Transverse colon (tissue), 4 donors: ENCODE measurements around the gene SMYD3.

Source experiments
- EP300 ChIP-seq: sonication (generic); formaldehyde crosslinking; IDR thresholded peaks from one replicate; pipeline ENCODE4 v1.6.1; 2017; ENCODE audit warnings: antibody characterized with exemption, low read depth
- POLR2A ChIP-seq: fragments of 450-650 bp; IDR thresholded peaks from one replicate; pipeline ENCODE4 v1.6.1; 2016; ENCODE audit warnings: antibody characterized with exemption, mild to moderate bottlenecking, moderate library complexity
- POLR2AphosphoS5 ChIP-seq, 3 donors: sonication (generic); formaldehyde crosslinking; IDR thresholded peaks; one replicate each; pipeline ENCODE4 v1.6.1; 2016; ENCODE audit warnings: antibody characterized with exemption in 3 of 3
- TF ChIP-seq, protein P1 (sequence below), 5 experiments: fragments of 200-600 bp in 3 of 5; fragments of 450-650 bp in 2 of 5; sonication (generic) in 3 of 5; IDR thresholded peaks; 1 replicate in 2 of 5; 2 replicates in 3 of 5; pipeline ENCODE4 v1.5.1; 2016 to 2017; ENCODE audit warnings: antibody characterized with exemption in 5 of 5, inconsistent platforms in 3 of 5, mild to moderate bottlenecking in 2 of 5, moderate library complexity in 1 of 5

DNA sequence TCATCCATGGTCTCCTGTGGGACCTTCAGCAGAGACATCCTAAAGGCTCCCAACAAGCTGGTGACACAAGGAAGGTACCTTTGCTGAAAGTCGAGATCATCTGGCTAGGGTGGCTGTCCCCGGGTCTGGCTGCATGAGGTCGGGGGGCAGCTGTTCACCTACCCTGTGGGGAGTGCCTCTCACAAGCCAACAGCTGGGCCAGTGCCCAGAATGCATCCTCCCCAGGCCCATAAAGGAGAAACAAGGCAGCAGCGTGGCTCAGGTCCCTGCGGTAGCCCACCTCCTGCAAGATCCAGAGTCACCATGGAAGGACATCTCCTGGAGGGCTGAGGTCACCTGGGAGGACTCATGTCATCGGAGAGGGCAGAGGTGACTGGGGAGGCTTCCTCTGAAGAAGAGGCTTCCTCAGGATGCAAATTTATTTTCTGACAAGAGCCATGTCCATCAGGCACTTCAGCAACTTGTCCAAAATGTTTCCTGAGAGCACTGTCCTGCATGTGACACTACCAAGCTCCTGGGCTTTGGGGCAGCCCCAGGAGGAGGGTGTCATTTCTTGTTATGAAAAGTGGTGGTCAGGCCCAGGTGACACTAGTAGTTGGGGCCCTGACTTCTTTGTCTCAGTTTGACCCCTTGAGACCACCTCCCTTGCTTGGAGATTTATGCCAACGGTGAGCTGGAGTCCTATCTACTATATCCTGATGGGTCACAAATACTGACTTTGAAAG lies 6.7 kb upstream of the SMYD3 start:
- TF ChIP-seq POLR2A (no peak), POLR2AphosphoS5 (IDR thresholded peaks at IDR 0.05) (no peak), EP300 (no peak)
- TF ChIP-seq, protein P1, sequence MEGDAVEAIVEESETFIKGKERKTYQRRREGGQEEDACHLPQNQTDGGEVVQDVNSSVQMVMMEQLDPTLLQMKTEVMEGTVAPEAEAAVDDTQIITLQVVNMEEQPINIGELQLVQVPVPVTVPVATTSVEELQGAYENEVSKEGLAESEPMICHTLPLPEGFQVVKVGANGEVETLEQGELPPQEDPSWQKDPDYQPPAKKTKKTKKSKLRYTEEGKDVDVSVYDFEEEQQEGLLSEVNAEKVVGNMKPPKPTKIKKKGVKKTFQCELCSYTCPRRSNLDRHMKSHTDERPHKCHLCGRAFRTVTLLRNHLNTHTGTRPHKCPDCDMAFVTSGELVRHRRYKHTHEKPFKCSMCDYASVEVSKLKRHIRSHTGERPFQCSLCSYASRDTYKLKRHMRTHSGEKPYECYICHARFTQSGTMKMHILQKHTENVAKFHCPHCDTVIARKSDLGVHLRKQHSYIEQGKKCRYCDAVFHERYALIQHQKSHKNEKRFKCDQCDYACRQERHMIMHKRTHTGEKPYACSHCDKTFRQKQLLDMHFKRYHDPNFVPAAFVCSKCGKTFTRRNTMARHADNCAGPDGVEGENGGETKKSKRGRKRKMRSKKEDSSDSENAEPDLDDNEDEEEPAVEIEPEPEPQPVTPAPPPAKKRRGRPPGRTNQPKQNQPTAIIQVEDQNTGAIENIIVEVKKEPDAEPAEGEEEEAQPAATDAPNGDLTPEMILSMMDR (IDR thresholded peaks at IDR 0.05): no peak
